ENCODE data around the gene MEGF9. TPM values are rescaled to one million over a fixed set of nuclear protein-coding genes. Genes with fewer than 3 reads are reported as not detected.

Gene MEGF9
- total and polyA plus RNA-seq, 2 of the 13 experiments (the other 11 are each of a cell fraction or from before 2014, with no cell fraction given) = 3.1 to 3.3 TPM

- in situ Hi-C loops (cut with HindIII; ENCODE audit: extremely low pct_ligation_motif_present, low pct_unique_long_range_greater_than_20kb) = no loop called here
- ATAC-seq = no peak
- TSS peak; percentile 7 for BruUV-seq (replicated peaks)
Observed at GRCh38 chr9:120761006-120761405, 46.7 kb upstream of the MEGF9 start.

More at GRCh38 chr9:120761006-120761405, 46.7 kb upstream of the MEGF9 start:
- Histone ChIP-seq H3K9ac (ENCODE audit: insufficient read depth, low read depth, low read length) (no peak overlapping the region), H3K4me3 (replicated peaks in 1 of 3; ENCODE audit: insufficient read depth in 1 of 3, low read depth in 2 of 3, low read length in 3 of 3) (no peak overlapping the region), H3K9me3 (ENCODE audit: low read length) (no peaks in the 10 kb centered on the region), H2AFZ (ENCODE audit: low read length) (no peak overlapping the region), H3K27ac (ENCODE audit: extremely low read length, insufficient read depth, low read length) (no peak overlapping the region), H3K36me3 (replicated peaks in 1 of 2; ENCODE audit: control insufficient read depth in 1 of 2, insufficient read depth in 2 of 2, low read length in 2 of 2) (peaks cover 12 to 33% of the 10 kb centered on the region in 2 experiments), H4K20me1 (ENCODE audit: insufficient read depth, low read length) (0 out of 2 replicates have a peak, but pooled peaks cover under 1% of the 10 kb centered on the region), H3K79me2 (ENCODE audit: insufficient read depth, low read length) (no peaks in the 10 kb centered on the region), H3K27me3 (ENCODE audit: control insufficient read depth in 1 of 2, insufficient read depth in 2 of 2, low read length in 2 of 2) (no peaks in the 10 kb centered on the region), H3K4me2 (ENCODE audit: low read depth, low read length) (no peak overlapping the region), H3K4me1 (ENCODE audit: insufficient read depth, low read length) (peaks cover 3% of the 10 kb centered on the region)
- no peak for FAIRE-seq
- WGBS (ENCODE audit: low lambda C conversion rate) = 92% methylated on average over 2 of the region's 2 CpGs
- intact Hi-C loops (cut with micrococcal nuclease; ENCODE audit: unreplicated experiment) = no loop called here
- no peak for TF ChIP-seq LRRFIP1 (CRISPR knock-in tag; conservative IDR thresholded peaks at IDR 0.05)
- TF ChIP-seq HMGXB3 (CRISPR knock-in tag; IDR thresholded peaks at IDR 0.05; ENCODE audit: borderline replicate concordance) = no peak
- no peak for TF ChIP-seq ZNF83 (CRISPR knock-in tag; IDR thresholded peaks at IDR 0.05; ENCODE audit: borderline replicate concordance)
- no peak for TF ChIP-seq CC2D1A (CRISPR knock-in tag; IDR thresholded peaks at IDR 0.05)
- TF ChIP-seq ZNF577 (CRISPR knock-in tag; IDR thresholded peaks at IDR 0.05; ENCODE audit: borderline replicate concordance, low read depth) = no peak
- TF ChIP-seq ZNF296 (CRISPR knock-in tag; conservative IDR thresholded peaks at IDR 0.05) = no peak
- no peak for TF ChIP-seq SKIL (CRISPR knock-in tag; IDR thresholded peaks at IDR 0.05; ENCODE audit: borderline replicate concordance)
- TF ChIP-seq AKNA (CRISPR knock-in tag; IDR thresholded peaks at IDR 0.05; ENCODE audit: borderline replicate concordance) = no peak
- TF ChIP-seq POLR2AphosphoS2 (IDR thresholded peaks at IDR 0.05; ENCODE audit: low read depth, low read length) = no peak
- ChIA-PET POLR2A (interaction anchor here (1.1 to 1.3 kb wide), 2 partner anchors 17 to 32 kb away, joined by 4 read pairs; partner anchors contain the start of gene FBXW2), CTCF (ENCODE audit: low intra/inter-chr PET ratio, low total read pairs) (no interaction called here)
- no peak for DNase-seq (ENCODE audit: low spot score)
